Colon (tissue), 2 donors: Measurements from ENCODE around the gene SLC25A44.

Source experiments
- FAIRE-seq: peaks from 2 replicates; lab custom pipeline; 2012; peaks lifted over from hg19 to GRCh38; lab: Jason Lieb, UNC
- donor health status: control.
- donor health status: control.

The SLC25A44 gene

DNA sequence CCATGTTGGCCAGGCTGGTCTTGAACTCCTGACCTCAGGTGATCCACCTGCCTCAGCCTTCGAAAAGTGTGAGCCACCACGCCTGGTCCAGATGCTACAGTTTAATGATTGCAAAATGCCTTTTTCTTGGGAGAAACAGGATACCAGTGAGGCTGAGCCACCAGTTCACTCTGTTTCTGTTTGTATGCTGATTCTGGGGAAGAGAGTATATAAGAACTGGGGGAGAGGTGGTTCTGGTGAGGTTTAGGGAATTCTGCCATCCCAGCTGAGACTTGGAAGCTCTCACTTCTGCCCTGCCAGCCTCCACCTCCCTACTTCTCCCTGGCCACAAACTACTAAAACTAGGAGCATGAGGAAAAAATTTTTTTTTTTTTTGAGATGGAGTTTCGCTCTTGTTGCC, 10.8 kb downstream of the SLC25A44 start:
- no peak for FAIRE-seq

DNA sequence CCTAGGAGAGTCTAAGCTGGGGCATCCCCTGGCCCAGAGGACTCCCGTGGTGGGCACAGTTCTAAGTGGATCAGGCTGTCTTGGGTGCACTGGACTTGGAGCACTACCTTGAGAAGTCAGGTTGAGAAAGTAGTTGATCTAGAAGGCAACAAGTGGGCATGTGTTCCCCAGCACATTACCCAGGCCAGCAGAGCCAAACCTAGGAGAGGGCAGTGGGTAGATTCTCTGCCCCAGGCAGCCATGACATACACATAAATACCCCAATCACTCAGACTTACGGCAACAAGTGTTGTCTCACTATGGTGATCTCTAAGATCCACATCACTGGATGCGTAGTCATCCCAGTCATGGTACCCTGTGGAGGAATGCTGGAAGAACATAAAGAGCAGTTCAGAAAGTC, 17.3 kb downstream of the SLC25A44 start:
- FAIRE-seq, result no peak

DNA sequence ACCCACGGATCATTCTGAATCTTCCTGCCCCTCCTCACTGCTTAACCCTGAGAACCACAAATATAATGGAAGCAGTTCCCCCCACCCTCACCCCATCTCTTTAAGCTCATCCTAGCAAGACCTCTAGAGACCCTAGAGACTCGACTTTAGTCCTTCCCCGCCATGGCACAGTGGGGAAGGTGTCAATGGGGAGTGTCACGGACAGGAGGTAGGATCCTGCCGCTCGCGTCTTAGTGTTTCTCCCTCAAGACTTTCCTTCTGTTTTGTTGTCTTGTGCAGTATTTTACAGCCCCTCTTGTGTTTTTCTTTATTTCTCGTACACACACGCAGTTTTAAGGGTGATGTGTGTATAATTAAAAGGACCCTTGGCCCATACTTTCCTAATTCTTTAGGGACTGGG, 18.2 kb downstream of the SLC25A44 start:
- FAIRE-seq, result no peak

DNA sequence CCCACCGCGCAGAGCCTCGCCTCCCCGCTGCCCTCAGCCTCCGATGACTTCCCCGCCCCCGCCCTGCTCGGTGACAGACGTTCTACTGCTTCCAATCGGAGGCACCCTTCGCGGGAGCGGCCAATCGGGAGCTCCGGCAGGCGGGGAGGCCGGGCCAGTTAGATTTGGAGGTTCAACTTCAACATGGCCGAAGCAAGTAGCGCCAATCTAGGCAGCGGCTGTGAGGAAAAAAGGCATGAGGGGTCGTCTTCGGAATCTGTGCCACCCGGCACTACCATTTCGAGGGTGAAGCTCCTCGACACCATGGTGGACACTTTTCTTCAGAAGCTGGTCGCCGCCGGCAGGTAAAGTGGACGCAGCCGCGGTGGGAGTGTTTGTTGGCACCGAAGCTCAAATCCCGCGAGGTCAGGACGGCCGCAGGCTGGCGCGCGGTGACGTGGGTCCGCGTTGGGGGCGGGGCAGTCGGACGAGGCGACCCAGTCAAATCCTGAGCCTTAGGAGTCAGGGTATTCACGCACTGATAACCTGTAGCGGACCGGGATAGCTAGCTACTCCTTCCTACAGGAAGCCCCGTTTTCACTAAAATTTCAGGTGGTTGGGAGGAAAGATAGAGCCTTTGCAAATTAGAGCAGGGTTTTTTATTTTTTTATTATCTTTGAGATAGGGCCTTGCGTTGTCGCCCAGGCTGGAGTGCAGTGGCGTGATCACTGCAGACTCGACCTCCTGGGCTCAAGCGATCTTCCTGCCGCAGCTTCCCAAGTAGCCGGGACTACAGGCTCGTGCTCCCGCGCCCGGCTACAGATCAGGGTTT, 19.1 kb downstream of the SLC25A44 start, which contains the start of gene PMF1:
Gene PMF1, plus strand, starts transcription at position 175 of the 811 bp plus-strand sequence. Its CDS starts 9 bp downstream, at position 184.
- FAIRE-seq, result no peak

DNA sequence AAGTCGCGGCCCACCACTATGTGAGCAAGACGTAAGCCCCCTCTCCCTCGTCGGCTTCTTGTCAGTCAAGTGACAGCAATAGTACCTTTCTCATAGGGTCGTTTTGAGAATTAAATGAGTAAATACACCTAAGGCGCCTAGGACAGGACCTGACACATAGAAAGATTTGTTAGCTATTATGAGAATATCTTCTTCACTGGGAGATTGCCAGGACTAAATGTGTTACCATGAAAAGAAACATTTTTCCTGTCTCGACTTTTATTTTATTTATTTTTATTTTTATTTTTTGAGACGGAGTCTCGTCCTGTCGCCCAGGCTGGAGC, 19.7 kb downstream of the SLC25A44 start:
- no peak for FAIRE-seq

DNA sequence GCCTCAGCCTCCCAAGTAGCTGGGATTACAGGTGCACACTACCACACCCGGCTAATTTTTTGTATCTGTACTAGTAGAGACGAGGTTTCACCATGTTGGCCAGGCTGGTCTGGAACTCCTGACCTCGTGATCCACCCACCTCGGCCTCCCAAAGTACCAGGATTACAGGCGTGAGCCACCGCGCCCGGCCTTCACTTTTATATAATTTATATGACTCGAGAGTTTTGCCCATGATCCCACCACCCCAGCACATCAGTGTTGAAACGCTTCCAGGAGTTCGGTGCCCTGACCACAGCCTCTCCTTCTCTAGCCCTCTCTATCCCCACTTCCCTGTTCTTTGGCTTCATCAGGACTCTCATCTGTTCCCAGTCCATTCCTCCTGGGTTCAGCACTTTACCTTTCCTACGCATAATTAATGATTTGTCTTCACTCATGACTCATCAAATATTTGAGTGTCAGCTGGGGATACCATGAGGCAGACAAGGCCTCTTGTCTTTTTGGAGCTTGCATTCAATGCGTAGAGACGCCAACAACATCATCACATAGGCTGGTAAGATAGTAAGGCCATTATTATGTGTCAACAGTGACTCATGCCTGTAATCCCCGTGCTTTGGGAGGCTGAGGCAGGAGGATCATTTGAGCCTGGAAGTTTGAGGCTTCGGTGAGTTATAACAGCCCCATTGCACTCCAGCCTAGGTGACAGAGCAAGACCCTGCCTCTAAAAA, 20.3 kb downstream of the SLC25A44 start:
- no peak for FAIRE-seq

DNA sequence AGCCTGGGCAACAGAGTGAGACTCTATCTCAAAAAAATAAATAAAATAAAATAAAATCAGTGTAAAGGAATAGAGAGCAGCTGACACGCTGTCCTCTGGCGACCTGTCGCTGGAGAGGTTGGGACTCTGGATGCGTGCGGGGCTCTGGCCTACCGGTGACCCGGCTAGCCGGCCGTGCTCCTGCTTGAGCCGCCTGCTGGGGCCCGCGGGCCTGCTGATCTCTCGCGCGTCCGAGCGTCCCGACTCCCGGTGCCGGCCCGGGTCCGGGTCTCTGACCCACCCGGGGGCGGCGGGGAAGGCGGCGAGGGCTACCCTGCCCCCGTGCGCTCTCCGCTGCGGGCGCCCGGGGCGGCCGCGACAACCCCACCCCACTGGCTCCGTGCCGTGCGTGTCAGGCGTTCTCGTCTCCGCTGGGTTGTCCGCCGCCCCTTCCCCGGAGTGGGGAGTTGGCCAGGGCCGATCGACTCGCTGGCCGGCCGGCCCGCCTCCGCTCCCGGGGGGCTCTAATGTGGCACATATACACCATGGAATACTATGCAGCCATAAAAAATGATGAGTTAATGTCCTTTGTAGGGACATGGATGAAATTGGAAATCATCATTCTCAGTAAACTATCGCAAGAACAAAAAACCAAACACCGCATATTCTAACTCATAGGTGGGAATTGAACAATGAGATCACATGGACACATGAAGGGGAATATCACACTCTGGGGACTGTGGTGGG, 22.6 kb downstream of the SLC25A44 start:
- FAIRE-seq, result peak; percentile 98

DNA sequence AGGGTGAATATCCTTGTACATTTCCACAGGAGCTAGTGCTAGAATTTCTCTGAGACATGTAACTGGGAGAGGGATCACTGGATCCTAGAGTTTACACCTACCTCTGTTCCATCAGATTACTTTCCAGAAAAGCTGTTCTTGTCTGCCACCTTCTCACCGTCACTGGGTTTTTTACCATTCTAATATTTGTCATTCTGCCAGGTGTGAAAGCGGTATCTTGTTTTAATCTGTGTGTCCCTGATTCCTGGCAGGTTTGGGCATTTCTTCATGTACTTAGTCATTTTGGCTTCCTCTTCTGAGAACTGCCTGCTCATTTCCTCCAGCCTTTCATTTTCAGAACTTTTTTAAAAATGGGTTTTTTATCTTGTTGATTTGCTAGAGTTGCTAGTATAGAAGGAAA, 24.0 kb downstream of the SLC25A44 start:
- FAIRE-seq, result no peak

DNA sequence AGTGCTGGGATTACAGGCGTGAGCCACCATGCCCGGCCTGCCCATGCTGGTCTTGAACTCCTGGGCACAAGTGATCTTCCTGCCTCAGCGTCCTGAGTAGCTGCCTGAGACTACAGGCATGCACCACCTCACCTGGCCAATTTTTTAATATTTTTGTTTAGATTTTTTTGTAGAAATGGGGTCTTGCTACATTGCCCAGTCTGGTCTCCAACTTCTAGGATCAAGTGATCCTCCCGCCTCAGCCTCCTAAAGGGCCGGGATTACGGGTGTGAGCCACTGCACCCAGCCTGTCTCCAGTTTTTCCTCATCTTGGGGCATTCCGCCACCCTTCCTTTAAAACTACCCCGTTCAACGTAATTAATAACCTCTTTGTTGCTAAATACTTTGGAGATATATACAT, 26.3 kb downstream of the SLC25A44 start:
- FAIRE-seq, result no peak

DNA sequence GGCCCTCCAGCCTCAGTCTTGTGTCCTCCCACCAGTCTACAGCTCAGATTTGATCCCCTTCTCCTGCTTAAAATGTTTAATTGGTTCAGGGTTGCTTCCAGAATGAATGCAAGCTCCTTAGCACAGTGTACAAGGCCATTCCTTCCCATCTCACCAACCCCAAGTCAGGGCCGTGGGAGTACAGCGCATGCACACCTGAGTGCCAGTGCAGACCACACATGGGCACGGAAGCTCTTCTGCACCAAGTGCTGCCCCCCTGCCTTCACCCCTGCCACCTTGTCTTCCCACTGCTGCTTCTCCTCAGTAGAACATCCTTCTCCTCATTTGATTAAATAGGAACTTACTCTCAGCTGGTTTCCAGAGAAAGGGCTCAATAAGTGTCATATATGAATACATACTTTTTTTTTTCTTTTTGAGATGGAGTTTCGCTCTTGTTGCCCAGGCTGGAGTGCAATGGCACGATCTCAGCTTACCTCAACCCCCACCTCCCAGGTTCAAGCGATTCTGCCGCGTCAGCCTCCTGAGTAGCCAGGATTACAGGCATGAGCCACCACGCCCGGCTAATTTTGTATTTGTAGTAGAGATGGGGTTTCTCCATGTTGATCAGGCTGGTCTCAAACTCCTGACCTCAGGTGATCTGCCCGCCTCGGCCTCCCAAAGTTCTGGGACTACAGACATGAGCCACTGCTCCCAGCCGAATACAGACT, 28.2 kb downstream of the SLC25A44 start:
- FAIRE-seq, result no peak

DNA sequence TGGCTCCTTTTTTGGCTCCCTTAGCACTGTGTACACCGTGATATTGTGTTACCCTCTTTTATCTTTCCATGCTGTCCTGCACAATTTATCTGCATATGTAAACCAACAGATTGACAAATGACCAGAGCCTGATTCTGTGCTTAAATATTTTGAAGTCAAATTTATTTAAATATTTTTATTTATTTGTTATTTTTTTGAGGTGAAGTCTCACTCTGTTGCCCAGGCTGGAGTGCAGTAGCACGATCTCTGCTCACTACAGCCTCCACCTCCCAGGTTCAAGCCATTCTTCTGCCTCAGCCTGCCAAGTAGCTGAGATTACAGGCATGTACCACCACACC, 31.7 kb downstream of the SLC25A44 start:
- FAIRE-seq, result no peak

DNA sequence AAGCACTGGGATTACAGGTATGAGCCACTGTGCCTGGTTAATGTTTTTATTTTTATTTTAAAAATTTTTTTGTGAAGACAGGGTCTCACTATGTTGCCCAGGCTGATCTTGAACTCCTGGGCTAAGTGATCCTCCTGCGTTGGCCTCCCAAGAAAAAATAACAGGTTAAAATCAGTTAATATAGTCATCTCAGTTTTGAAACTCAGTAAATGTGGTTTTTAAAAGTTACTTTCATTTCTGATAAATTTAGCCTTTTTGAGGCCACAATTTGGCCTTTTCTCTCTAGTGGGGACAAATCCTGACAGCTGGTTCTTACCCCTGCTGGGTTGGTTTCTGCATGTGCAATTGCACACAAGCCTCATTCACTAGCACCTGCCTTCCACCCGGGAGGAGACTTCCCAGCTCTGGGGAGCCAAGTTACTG, 32.2 kb downstream of the SLC25A44 start:
- FAIRE-seq, result no peak

DNA sequence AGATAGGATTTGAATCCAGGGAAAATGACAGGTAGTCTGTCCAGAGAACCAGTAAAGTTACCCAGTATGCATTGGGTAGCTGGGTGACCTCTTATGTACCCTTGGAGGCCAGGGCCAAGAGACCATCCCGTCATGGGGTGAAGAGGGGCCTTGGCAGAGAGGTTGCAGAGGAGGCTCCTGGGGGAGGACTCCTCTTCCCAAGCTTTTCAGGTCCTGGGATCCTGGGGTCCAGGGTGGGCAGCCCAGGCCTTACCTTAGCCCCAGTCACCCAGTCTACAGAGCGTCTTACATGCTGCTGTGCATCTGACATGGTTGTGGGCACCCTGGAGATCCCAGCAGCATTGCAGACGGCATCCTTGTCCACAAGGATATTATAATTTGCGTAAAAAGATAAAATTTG, 32.9 kb downstream of the SLC25A44 start:
- no peak for FAIRE-seq

DNA sequence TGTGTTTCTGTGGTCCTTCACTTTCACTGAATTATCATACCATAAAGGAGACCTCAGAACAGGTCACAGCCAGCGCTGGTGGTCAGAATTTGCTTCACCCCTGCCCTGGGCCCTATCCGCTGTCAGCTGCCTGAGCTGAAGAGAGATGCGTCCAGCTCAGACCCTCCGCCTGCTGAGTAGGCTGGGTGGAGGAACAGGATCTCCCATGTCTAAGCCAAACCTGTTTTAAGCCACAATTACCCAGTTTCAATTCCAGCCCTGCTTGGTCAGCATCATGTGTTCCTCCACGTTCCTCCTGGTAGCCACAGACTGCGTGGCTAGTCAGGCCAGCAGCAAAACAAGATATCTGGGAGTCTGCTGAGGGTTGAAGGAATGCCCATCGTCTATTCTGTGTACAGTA, 34.6 kb downstream of the SLC25A44 start:
- no peak for FAIRE-seq

DNA sequence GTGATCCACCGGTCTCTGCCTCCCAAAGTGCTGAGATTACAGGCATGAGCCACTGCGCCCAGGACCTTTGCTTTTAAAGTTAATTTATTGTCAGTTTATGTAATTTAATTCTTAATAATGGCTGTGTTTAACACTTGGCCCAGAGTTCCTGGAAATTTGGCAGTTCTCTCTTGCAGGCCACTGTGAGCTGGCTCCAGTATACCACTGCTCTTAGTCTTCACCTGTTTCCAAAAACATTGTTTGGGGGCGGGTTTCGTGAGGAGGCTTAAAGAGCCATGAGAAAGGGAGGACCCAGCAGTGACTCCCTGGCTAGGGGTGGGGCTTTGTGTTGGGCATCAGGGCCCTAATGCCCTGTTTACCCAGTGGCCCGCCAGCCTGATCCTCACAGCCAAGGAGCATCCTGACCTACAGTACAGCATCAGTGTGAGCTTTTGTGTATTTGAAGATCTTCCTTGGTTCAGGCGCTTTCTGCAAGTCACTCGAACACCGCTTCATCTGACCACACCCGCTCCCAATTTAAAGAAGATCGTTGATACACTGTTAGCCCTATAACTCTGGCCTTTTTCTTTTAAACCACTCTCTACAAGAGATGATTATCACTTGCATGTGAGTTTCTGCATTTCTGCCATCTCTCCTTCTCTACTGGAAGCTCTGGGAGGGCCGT, 36.0 kb downstream of the SLC25A44 start:
- FAIRE-seq, result no peak

DNA sequence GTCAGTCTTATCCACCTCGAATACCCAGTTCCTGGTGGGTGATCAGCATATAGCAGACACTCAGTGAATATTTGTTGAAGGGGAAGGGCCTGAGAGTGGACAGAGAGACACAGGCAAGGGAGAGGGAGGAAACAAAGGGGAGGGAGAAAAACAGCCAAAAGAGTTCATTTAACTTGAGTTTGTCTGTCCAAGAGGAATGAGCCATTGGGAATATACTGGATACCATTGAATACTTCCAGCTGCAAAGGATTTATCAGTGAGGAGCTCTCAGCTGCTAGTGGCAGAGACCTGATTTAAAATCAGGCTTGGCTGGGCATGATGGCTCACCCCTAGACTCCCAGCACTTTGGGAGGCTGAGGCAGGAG, 36.6 kb downstream of the SLC25A44 start:
- FAIRE-seq, result no peak

DNA sequence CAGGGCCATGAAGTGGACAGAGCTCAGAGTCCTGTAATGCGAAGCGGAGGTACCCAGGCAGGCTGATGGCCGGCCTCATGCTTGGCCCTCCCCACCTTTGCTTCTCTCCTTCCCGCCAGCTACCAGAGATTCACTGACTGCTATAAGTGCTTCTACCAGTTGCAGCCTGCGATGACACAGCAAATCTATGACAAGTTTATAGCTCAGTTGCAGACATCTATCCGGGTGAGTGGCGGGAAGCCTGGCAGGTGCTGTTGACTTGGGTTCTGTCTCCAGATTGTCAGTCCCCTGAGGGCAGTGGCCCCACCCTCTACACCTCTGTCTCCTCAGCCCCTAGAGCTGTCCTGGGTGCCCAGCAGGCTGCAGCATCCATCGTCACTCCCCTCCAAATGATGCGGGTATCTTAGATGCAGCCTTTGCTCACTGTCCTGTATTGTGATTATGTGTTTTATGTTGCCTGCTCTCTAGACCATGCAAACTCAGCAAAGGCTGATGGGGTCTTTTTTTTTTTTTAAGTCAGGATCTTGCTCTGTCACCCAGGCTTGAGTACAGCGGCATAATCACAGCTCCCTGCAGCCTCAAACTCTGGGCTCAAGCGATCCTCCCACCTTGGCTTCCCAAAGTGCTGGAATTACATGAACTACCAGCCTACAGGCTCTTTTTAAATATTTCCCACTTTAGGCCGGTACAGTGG, 38.4 kb downstream of the SLC25A44 start:
- FAIRE-seq, result no peak

DNA sequence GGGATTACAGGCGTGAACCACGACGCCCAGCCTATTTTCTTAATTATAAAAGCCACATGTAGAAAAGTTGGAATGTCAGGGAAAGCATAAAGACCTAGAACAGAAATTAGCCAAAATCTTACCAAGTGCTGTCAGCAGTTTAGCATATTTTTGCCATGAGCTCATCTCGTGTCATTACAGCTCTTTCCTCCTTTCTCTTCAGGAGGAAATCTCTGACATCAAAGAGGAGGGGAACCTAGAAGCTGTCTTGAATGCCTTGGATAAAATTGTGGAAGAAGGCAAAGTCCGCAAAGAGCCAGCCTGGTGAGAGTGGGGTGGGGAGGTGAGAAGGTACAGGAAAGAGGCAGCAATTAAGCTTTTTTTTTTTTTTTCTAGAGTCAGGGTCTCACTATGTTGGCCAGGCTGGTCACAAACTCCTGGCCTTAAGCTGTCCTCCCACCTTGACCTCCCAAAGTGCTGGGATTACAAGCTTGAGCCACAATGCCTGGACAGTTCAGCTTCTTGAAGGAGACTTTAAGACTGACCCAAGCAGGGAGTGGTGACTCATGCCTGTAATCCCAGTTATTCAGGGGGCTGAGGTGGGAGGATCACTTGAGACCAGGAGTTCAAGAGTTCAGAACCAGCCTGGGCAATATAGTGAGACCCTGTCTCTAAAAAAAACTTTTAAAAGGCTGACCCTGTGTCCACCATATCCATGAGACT, 39.7 kb downstream of the SLC25A44 start:
- FAIRE-seq, result no peak

DNA sequence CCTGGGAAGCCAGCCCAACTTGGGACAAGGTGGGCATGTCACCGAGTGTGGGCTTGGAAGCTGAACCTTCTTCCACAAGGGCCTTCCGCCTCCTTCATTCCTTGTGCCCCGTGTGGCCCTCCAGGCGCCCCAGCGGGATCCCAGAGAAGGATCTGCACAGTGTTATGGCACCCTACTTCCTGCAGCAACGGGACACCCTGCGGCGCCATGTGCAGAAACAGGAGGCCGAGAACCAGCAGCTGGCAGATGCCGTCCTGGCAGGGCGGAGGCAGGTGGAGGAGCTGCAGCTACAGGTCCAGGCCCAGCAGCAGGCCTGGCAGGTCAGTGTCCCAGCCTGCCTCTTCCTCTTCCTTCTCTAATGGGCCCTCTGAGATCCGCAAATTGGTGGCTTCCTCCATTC, 42.3 kb downstream of the SLC25A44 start:
- FAIRE-seq, result no peak

DNA sequence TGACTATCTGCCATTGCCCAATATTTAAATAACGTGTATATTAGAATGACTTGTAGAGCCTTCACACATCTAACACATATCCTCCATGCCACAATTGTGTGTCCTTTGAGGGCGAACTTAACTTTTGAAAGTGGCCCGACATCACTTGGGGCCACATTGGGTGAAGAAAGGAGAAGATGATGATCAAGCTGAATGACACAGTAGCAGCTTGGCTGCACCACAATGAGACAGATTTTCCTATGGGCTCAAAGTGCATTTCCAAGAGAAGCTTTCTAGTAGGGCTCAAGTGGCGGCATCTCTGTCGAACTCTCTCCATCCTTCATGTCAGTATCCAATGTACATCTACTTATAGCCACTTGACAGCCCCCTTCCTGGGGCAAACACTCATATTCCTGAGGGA, 44.3 kb downstream of the SLC25A44 start:
- no peak for FAIRE-seq

DNA sequence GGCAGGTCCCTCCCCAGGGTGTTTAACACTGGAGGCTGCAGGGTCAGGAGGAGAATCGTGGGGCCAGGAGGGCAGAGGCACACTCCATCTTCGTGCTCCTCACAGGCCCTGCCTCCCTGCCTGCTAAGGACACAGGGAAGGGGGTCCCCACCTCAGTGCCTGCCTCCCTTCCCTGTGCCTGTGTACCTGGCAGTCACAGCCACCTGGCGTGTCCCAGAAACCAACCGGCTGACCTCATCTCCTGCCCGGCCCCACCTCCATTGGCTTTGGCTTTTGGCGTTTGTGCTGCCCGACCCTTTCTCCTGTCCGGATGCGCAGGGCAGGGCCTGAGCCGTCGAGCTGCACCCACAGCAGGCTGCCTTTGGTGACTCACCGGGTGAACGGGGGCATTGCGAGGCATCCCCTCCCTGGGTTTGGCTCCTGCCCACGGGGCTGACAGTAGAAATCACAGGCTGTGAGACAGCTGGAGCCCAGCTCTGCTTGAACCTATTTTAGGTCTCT, 47.5 kb downstream of the SLC25A44 start:
- FAIRE-seq, result no peak
